ENCODE results near the gene SMYD2. TPM values are rescaled to one million over a fixed set of nuclear protein-coding genes. Genes with fewer than 3 reads are reported as not detected.

Gene SMYD2
- total RNA-seq, 1 donor from 2014 or later: 35.5 TPM

DNA sequence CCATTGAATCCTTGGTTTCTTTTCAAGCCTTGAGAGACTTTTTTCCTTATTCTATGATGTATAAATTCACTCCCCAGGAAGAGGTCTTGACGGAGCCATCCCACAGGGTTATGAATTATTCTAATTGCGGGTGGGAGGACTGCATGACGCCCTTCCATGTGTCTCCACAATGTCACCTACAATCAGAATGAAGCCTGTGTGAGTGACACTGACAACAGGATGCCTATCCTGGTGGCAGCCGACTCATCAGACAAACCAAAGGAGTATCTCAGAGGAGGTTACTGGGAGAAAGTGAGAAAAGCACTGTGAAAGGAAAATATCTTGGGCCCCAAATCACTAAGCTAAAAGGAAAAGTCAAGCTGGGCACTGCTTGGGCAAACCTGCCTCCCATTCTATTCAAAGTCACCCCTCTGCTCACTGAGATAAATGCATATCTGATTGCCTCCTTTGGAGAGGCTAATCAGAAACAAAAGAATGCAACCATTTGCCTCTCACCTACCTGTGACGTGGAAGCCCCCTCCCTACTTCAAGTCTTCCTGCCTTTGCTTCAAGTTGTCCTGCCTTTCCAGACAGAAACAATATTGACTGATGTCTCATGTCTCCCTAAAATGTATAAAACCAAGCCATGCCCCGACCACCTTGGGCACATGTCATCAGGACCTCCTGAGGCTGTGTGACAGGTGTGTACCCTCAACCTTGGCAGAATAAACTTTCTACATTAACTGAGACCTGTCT, 98.4 kb downstream of the SMYD2 start:
- peak overlapping the region; percentile 47 for H3K27ac Mint-ChIP-seq

GRCh38 chr1:214380396-214380795, 99.4 kb downstream of the SMYD2 start:
- no peak overlapping the region for H3K4me3 Mint-ChIP-seq
- H3K36me3 Mint-ChIP-seq: peaks cover 46% of the 10 kb centered on the region
- H3K4me1 Mint-ChIP-seq (ENCODE audit: unreplicated experiment): peaks cover 31% of the 10 kb centered on the region
- no peaks in the 10 kb centered on the region for H3K9me3 Mint-ChIP-seq
- H3K27ac Mint-ChIP-seq: peak overlapping the region; percentile 47
- DNase-seq (ENCODE audit: extremely low spot score, unreplicated experiment): no peak
- no peaks in the 10 kb centered on the region for H3K27me3 Mint-ChIP-seq
- no peak for TF ChIP-seq CTCF (conservative IDR thresholded peaks at IDR 0.05)

More for the DNA sequence above, 98.4 kb downstream of the SMYD2 start:
- no peaks in the 10 kb centered on the region for H3K9me3 Mint-ChIP-seq
- DNase-seq (ENCODE audit: extremely low spot score, unreplicated experiment): no peak
- H3K4me3 Mint-ChIP-seq: no peak overlapping the region
- no peaks in the 10 kb centered on the region for H3K27me3 Mint-ChIP-seq
- peaks cover 31% of the 10 kb centered on the region for H3K4me1 Mint-ChIP-seq (ENCODE audit: unreplicated experiment)
- H3K36me3 Mint-ChIP-seq: peaks cover 41% of the 10 kb centered on the region
- no peak for TF ChIP-seq CTCF (conservative IDR thresholded peaks at IDR 0.05)

DNA sequence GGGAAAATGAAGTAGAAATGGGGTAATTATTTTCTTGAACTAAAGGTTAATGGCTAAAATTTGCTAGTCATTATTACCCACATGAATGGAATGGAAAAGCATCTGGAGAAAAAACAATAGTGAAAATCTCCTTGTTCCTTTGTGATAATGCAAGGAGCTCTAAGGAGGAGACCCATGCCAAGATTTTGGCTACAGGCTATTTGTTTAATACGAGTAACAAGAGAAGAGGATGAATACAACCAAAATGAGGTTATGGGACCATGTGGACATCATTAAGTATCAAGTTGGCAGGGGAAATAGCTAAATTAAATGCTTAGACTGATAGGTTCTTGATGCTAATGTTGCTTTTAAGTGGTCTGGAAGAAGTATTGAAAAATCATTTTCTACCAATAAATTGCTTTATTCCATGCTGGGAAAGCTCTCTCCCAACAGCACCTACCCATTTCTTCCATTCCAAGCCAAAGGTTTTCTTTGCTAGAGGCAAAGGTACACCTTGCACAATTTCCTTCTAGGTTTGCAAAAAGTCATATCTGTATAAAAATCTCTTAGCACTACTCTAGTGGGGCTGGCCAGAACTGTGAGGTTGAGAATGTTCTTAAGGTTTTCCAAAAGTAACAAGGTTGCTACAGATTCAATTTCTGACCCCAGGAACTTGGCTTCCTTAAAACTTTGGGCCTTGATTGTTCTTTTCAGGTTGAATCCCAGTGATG, 100.2 kb downstream of the SMYD2 start:
- Mint-ChIP-seq H3K4me3 (no peak overlapping the region), H3K27me3 (no peaks in the 10 kb centered on the region), H3K36me3 (peaks cover 46% of the 10 kb centered on the region), H3K9me3 (no peaks in the 10 kb centered on the region), H3K4me1 (ENCODE audit: unreplicated experiment) (peaks cover 31% of the 10 kb centered on the region), H3K27ac (peak overlapping the region; percentile 47)
- no peak for DNase-seq (ENCODE audit: extremely low spot score, unreplicated experiment)
- TF ChIP-seq CTCF (conservative IDR thresholded peaks at IDR 0.05): no peak

DNA sequence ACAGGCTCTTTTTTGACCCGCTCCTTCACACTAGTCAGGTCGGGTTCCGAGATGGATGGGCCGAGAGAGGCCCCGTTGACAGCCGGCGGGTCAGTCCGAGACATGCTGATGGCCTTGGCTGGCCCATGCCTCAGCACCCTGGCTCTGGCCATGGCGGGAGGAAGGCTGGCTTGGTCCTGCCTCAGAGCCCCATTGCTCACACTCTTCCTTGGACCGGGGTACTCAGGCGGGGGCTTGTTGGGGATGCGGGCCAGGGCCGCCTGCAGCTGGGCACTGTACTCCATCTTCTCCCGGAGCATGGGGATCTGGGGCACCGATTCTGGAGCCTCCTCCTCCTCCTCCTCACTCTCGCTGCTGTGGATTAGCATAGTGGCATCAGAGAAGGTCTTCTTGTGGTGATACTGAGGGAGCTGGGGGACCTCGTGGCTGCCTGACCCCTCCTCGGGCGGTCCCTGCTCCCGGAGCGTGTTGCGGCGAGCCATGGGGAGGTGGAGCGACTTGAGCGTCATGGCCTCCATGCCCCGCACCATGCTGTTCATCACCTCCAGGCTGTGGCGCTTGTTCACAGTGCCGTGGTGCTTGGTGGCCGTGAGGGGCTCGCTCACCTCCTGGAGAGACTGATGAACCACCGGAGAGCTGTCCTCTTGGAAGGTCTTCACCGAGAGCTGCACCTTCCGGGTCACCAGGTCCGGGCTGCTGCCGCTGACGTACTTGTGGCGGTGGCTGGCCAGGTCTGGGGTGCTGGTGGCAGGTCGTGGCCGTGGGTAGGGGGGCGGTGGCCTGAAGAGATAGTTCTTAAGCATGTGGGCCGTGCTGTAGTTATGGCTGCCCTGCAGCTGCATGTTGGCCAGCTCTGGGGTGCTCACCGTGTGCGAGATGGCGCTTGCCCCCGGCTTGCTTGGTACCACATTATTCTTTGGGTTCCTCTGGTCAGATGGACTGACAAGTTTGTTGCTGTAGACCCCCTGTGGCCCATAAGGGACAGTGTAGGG, 102.7 kb downstream of the SMYD2 start:
- no peak overlapping the region for H3K27ac Mint-ChIP-seq
- H3K4me1 Mint-ChIP-seq (ENCODE audit: unreplicated experiment): peaks cover 22% of the 10 kb centered on the region
- no peaks in the 10 kb centered on the region for H3K9me3 Mint-ChIP-seq
- H3K36me3 Mint-ChIP-seq: peaks cover 37% of the 10 kb centered on the region
- no peak for DNase-seq (ENCODE audit: extremely low spot score, unreplicated experiment)
- no peak for TF ChIP-seq CTCF (conservative IDR thresholded peaks at IDR 0.05)
- H3K27me3 Mint-ChIP-seq: no peaks in the 10 kb centered on the region
- no peak overlapping the region for H3K4me3 Mint-ChIP-seq

DNA sequence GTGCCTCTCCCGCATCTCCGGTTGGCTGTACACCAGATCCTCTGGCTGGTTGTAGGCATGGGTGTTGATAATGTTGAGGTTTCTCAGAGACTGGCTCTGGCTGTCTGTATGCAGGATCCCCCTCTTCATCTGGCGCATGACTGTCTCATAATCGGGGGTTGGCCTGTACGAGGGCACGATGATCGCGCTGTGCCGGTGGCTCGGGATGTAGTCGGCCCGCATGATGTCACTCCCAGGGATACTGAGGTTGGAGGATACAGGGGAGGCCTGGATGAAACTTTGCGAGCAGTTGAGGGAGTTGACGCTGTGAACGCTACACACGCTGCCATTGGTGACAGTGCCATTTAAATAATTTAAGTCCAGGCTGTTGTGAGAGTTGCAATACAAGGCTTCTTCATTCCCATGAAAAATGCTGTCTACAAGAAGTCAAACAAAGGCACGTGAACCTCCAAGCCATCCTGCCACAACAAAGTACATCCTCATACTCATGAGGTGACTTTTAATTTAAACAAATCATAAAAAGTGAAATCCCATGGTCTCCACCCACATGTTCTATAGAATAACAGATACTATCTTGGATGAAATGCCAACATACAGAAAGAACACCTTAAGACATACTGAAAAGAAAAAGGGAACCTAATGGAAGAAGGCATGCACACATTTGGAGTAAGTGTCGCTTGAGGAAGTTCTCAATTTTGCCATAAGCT, 103.6 kb downstream of the SMYD2 start:
- Mint-ChIP-seq H3K36me3 (peaks cover 35% of the 10 kb centered on the region), H3K27me3 (no peaks in the 10 kb centered on the region), H3K27ac (no peak overlapping the region), H3K4me3 (no peak overlapping the region), H3K9me3 (no peaks in the 10 kb centered on the region), H3K4me1 (ENCODE audit: unreplicated experiment) (peaks cover 15% of the 10 kb centered on the region)
- TF ChIP-seq CTCF (conservative IDR thresholded peaks at IDR 0.05): no peak
- no peak for DNase-seq (ENCODE audit: extremely low spot score, unreplicated experiment)

All from type B pancreatic cell (in vitro differentiated cells).